Pulmonary artery endothelial cell (primary cell): ENCODE measurements around the gene GFOD1. TPM values are rescaled to one million over a fixed set of nuclear protein-coding genes. Genes with fewer than 3 reads are reported as not detected.

Experiments
- DNase-seq: peaks from one replicate; pipeline ENCODE4 v3.0.0-alpha.2; 2011; ENCODE audit warnings: low read depth, low spot score
- total RNA-seq: library from RNA; depleted of rRNA; stranded (reverse); fragments of >200 nt; gene quantifications from 2 replicates; pipeline ENCODE4 v1.2.3, GENCODE V29; 2014

Gene GFOD1
- total RNA-seq, 1 donor from 2014 or later = 37.7 TPM

DNA sequence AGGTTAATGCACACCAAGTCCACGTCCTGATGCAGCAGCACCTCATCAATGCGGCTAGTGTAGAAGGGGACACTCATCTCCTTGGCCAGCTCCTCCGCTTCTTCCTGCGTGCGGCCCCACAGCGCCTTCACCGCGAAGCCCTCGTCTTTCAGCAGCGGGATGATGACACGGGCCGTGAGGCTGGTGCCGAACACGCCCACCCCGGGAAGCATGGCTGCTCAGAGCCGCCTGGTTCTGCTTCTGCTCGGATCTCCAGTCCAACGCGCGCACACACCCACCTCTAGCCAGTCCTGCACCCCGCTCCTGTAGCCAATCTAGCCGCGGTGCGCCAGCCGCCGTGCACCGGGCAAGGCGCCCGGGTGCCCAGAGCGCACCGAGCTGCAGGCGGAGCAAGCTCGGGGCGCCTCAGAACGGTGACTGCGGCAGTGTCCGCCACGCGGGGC is 700 bp downstream of the GFOD1 start:
- no peak for DNase-seq

DNA sequence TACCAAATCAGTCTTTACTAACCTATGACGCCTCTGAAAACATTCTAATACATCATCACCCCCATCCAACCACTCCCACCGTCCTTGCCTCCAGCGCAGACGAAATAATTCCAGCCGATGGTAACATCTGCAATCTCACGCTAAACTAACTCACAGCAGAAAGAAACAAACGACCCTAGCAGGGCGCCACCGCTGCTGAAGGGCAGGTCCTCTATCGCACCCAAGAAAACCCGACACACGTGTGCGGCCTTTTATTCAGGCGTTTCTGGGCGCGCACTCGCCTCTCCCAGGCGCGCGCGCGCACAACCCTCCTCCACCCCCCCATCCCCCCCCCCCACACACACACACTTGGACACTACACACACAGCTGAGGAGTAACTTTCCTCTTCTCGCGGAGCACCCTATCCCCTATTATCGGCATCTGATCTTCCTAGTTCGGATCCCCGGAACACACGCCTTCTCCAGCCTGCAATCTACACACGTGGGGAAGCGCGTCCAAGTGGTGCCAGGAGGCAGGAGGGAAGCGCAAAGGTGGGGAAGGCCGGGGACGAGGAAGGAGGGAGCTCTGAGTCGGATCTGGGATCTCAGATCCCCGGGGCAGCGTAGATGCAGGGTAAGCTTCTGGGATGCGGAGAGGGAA is 1.4 kb downstream of the GFOD1 start:
- no peak for DNase-seq

DNA sequence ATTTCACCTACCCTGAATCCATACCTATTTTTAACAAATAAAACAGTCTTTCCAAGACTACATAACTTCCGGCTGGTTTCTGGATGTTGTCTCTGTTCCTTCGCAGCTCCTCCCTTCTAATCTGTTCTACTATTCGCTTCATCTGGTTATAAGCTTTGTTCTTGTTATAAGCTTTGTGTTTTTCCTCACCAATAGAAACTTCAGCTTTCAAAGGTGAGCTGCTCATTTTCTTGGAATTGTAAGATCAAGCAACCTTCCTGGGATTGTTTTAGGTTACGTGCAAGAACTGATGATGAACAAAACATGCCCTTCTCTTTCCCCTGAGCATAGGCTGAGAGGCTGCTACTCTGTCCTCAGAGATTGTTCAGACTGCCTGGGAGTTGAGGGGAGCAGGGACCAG is 2.1 kb downstream of the GFOD1 start:
- no peak for DNase-seq

DNA sequence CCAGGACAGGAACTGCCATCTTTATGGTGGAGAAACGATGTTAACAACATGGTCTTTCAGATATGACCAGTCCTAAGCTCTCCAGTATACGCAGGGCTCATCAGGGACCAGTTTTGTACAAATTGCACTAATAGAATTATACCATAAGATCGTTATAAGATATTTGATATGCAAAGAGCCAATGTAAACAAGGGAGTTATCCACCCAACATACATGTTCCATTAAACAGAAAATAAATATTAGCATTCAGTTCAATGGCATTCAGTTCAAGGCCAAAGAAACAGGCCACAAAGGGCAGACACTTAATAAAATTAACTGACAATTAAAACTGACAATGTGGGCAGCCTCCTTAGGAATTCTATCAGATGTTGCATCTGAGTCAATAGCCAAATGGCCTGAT is 2.6 kb downstream of the GFOD1 start:
- DNase-seq = no peak

DNA sequence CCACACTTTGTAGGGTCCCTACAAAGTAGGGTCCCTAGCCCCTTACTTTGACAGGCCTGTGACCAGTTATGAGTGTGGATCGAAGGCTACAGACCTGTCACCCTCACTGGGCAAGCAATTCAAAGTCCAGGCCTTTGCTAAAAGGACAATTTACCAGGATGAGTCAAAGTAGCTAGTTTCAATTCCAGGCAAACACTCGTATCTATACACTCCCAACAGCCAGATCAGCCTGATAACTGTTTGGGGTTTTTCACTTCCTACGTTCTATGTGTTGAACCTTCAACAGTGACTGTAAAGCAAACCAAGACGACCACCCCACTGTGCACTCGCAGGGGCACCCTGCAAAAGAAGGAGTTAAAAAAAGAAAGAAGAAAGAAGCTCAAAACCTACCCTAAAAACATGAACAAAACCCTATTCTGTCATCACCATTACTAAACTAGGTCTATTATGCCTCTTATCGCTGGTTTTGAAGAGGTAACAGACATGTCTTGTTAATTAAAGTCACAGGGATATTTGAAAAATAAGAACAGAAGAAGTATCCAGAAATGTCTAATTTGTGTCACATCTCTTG is 3.2 kb downstream of the GFOD1 start:
- no peak for DNase-seq

DNA sequence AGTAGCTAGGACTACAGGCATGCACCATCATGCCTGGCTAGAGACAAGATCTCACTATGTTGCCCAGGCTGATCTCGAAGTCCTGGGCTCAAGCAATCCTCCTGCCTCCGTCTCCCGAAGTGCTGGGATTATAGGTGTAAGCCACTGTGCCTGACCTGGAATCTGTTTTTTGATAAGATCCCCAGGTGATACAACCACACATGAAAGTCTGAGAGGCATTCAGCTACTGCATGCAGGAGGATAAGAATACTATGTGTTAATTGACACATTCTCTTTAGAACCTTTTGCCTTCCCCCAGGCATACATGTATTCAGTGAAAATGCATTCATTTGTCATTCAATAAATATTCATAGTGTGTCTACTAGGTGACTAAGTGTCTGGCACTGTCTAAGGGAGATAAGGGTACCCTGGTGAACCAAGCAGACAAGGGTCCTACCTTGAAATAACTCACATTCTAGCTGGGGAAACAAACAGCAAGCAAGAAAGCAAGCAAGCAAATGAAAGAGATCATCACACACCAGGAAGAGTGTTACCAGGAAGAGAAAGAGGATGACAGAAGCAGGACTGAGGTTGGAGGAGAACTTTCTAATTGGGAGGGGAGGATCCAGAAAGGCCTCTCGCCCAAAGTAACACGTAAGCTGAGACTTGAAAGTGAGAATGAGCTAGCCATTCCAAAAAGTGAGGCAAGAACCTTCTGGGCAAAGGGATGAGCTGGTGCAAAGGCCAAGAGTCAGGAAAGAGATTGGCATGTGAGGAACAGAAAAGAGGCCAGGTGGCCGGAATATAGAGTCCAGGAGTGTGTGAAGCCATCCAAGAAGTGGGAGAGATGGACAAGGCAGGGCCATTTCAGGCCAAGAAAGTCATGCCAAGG is 6.5 kb downstream of the GFOD1 start:
- DNase-seq = no peak

GRCh38 chr6:13479971-13480434 is 7.4 kb downstream of the GFOD1 start:
- no peak for DNase-seq

DNA sequence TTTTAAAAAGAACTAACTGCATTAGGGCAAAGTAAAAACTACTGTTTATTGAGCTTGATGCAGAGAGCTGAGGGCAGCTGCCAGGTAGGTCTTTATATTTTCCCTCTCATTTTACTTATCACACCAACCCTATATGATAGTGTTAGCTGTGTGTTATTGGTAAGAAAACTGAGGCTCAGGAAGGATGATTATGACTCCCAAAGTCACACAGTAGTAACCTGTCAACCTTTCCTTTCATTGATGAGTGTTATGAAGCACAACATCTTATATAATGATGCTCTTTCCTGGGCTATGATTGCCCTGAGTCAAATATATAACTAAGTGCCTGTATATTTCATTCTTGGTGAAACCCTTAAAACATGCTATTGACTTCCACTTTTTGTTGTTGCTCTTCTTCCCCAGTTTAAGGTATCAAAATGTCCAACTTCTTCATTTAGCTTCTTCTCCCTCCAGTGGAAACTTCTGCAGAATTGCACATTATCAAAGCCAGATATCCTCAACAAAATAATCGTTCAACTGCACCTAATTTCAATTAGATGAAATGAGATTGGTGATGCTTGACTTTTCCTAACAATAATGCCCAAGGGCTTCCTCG is 8.1 kb downstream of the GFOD1 start:
- DNase-seq = no peak

DNA sequence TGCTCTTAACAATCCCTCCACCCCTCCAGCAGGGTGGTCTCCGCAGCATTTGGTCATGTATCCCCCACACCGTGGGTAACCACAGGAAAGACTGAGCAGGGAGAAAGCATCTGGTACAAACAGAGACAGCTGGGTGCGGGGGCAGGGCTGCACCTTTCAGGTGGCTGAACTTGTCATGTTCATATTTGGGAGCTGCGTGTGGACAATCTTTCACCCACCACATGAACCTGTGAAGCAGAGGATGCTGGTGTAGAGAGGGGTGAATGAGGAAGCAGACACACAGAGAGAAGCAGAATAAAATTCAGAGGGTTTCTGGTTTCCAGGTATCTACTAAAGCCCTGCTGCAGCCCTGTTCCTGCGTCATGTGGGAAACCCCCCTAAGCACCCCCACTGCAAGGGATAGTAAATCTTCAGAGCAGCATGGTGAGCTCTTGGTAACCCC is 8.9 kb downstream of the GFOD1 start:
- DNase-seq = no peak

- DNase-seq = no peak
Observed at GRCh38 chr6:13474787-13475186, 12.6 kb downstream of the GFOD1 start.

DNA sequence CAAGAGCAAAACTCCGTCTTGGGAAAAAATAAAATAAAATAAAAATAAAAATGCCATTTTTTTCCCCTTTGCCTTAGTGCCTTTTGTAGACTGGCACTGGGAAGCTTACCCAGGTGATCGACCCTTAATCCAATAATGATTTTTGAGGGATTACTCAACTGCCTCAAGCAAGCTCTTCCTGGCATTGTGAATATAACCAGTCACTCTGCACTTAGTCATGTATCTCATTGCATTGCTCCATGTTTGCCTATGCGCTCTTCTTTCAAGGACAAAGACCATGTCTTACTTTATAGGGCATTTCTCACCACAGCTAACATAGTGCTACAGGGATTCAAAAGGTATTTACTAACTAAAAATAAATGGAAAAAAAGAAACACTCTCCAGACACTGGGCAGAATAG is 13.0 kb downstream of the GFOD1 start:
- no peak for DNase-seq

DNA sequence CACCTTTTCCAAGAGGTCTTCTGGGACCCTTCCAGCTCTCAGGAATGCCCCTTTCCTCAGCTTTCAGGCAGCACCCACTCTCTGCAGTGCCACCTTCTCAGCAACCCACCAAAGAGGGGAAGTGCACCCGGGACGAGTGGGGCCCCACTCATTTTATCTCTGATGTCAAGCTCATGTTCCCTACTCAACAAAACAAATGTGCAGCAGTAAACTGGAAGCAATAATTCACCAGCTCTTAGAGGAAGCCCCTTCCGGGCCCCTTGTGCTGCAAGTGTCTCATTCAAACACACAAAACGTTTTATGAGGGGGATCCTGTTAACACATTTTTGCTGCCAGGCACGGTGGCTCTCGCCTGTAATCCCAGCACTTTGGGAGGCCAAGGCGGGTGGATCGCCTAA is 13.6 kb downstream of the GFOD1 start:
- DNase-seq = no peak

DNA sequence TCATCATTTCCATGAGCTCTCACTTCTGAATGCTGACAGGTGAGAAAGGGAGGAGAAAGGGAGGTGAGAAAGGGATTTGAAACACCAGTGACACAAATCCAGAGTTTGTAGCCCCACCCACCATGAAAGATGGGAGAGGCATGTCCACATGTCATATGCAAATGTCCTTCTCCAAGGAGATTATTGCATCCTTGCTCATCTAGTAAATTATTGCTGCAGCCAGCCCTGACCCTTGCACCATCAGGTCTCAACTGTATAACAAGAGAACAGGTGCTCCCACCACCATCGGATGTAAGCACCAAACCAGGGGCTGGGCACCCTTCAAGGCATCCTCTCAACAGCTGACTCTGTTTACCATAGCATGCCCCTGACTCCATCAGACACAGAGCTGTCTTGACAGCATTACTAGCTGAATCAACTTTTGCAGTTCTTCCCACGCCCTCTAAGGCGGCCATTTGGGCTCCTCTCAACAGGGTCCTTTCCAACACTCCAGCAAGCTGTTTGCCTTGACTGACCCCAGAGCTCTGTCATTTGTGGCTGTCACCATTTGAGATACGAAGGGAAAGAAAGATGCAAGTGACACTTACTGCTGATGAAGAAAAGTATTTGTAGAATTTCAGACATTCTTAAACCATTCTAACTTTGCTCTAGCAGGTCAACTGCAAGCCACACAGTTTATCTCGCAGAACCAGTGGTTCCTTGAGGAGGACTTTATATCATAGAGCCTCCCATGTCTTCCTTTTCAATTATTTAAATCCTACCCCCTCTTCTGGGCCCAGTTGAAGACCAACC is 14.2 kb downstream of the GFOD1 start:
- DNase-seq = no peak

- DNase-seq = no peak
Observed at GRCh38 chr6:13472099-13472498, 15.3 kb downstream of the GFOD1 start.

GRCh38 chr6:13471184-13471583 is 16.2 kb downstream of the GFOD1 start:
- DNase-seq = no peak

GRCh38 chr6:13470238-13471140 is 16.9 kb downstream of the GFOD1 start:
- DNase-seq = no peak

DNA sequence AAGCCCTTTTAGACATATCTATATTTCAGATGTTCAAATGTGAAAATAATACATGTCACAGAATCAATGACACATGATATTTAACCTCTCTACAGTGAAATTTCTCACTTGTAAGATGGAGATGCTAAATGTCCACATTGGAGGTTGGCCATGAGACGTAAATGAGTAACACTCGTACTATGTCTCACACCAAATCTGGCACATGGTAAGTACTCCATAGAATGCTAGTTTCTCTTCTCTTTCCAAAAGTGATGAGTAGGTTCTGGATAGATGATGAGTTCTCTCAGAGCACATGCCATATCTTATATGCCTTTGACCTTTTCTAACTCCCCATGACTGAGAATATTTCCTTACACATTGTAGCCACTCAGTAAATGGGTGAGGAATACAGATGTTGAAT is 17.7 kb downstream of the GFOD1 start:
- no peak for DNase-seq

- DNase-seq = no peak
Observed at GRCh38 chr6:13468839-13469238, 18.6 kb downstream of the GFOD1 start.

GRCh38 chr6:13467216-13467600 is 20.2 kb downstream of the GFOD1 start:
- DNase-seq = no peak
